EH (cell line): ENCODE results near the gene CORO2A.
A peak's percentile ranks its signal among the peaks of the same experiment; 100 is the strongest.
"Not testable (repeated sequence)": the region's sequence is repeated elsewhere in the genome, so short reads cannot be mapped to it uniquely, and the experiment has no call there.

Source experiments
- DNase-seq: peaks from one replicate; pipeline ENCODE4 v3.0.0-alpha.2; 2015; ENCODE audit warnings: low read depth

The CORO2A gene

DNA sequence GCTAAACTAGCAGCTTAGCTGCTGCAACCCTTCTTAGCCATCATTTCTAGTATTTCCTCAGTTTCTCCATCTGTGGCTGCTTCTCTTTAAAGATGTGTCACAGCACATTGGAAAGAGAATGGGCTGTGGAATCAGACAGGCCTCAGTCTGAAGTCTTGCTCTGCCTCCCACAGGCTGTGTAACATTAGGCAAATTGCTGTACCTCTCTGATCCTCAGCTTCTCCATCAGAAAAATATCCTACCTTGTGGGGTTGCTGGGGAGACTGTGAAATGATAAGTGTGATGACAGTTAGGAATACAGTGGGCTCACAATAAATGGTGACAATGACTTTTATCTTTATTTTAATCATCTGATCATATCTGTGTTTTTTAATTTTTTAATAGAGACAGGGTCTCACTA, 55.9 kb downstream of the CORO2A start:
- DNase-seq: no peak

DNA sequence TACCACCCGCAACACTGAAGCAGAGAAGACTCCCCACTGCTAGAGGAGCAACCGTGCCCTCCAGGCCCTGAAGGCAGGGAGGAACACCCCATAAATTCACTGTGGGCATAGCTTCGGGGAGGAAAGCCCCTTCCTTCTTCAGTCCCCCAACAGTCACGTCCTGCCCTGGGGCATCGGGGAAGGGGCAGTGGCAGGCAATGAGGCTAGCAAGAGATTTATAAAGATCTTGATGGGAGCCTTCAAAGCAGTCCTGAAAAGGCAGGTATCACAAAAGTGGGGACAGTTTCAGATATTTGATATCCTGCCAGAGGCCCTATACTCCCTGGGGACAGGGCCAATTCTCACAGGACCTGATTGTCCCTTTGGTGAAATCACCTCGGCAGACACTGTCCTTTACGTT, 56.5 kb downstream of the CORO2A start:
- no peak for DNase-seq

DNA sequence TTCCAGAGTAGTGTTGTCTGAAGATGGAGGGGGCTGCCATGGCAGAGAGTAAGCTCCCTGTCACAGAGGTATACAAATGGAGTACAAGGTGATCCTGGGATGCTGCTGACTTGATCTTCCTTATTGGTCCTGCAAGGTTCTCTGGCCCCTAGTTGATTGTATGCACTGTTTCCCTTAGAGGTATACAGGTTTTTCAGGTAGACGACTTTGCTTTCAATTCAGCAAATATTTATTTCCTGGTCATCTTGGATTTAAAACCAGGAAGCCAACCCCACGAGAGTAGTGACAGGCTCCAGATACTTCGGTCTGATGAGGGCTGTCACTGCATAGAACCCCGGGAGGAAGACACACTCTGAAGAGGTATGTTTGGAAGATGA, 56.9 kb downstream of the CORO2A start:
- DNase-seq: no peak

DNA sequence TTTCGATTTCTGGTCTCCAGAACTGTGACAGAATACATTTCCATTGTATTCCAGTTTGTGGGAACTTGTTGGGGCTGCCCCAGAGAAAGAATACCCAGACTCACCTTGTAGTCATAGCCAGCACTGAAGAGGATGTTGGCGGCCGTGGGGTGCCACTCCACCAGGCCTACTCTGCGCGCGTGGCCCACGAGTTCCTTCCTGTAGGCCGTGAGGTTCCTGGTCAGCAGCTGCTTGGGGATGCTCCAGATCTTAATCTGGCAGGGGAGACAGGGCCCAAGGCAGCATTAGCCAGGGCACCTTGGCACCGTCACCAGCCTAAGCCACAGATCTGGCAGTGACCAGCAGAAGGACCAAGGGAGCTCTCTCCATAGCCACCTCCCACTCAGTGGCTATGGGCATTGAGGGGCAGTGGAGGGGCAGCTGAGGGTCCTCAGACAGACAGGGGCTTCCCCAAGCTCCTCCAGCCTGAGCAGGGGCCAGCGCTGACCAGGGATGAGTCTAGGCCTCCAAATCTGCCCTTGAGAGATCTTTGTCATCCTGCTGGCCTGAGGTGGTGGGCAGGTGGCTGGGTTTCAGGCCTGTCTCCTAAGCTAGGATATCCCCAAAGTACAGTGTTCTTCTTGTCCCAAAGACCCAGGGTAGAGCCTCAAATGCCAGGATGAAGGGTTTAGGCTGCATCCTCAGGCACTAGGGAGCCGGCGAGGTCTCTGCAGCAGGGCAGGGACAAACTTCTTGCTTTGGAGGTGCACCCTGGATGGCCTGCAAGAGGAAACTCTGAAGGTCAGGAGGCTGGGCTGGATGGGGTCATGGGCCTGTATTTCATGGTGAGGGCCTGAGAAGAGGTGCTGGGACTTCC, 57.5 kb downstream of the CORO2A start:
- no peak for DNase-seq

DNA sequence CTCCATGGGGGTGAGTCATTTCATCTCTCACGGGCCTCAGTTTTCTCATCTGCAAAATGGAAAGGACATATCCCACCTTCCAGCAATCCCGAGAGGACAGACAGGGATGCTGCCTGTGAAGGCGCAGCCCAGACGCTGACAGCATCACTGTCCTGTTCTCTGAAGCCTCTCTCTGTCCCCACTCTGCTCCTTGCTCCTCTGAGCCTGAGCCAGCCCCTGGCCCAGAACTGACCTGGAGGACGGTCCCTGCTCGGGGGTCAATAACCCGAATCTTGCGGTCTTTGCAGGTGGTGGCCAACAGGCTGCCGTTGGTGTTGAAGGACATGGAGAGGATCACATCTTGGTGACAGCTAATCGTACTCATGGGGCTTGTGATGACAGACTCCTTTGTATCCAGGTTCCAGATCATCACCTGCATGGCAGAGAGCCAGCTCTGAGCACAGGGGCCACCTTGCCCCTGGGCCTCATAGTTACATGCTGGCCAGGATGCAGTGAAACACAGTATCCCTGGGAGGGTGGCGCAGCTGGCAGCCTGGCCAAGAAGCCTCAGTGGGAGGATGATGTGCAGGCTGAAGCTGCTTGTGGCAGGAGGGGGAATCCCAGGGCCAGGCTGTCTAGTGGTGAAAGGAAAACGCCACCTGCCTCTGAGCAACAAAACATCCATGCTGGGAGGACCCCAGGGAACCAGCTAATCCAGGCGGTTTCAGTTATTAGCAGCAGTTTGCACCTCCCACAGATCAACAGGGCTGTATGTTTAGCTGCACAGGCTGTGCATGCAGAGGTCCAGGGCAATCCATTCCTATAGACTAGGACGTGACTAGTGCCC, 59.4 kb downstream of the CORO2A start:
- no peak for DNase-seq

DNA sequence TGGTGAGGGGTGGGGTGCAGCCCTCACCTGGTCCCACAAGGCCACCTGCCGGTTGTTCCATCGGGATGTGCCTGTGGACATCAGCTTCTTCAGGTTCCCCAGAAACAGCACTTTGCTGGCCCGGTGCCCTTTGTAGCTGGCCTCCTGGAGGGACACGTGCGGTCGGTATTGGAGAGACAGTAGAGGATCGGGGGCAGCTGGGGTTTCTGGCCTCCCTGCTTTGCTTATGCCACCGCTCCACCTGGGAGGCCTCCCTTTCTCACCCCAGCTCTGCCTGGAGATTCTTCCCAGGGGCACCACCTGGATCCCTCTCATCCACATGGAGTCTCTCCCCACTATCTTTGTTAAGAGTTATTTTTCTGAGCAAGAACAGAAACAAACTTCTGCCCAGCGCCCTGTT, 60.3 kb downstream of the CORO2A start:
- DNase-seq: no peak

DNA sequence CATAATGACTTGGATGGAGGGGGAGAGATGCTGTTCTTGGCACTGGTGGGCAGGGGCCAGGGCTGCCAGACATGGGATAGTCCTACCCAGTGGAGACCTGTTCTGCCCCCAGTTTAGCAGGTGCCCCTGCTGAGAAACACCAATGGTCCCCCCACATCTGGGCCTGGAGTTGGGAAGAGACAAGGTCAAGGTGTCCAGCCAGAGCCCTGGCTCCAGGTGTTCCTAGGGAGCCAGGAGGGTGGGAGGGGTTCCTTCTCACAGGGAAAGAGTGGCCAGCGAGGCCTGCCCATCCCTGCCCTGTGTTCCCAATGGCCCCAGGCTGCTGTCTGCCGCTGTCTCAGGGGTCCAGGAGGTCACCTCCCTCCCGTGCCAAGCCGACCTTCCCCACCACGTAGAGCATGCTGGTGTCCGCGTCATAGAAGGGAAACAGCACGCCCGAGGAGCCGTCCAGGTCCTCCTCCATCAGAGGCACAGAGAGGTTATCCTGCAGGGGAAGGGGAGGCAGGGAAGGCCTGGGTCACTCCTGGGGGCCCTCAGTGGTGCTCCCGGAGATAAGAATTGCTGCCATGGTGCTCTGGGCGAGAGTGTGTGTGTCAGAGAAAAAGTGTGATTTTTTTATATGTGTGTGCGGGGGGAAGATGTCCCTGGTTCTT, 61.7 kb downstream of the CORO2A start:
- no peak for DNase-seq

DNA sequence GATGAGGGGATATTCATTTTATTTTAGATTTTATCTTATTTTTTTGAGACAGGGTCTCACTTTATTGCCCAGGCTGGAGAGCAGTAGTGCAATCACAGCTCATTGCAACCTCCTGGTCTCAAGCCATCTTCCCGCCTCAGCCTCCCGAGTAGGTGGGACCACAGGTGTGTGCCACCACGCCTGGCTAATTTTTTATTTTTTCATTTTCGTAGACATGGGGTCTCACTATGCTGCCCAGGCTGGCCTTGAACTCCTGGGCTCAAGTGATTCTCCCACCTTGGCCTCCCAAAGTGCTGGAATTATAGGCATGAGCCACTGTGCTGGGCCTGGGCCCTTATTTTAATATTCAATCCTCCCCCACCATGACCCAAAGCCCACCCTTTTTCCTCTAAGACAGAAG, 62.4 kb downstream of the CORO2A start:
- DNase-seq: not testable (repeated sequence)

DNA sequence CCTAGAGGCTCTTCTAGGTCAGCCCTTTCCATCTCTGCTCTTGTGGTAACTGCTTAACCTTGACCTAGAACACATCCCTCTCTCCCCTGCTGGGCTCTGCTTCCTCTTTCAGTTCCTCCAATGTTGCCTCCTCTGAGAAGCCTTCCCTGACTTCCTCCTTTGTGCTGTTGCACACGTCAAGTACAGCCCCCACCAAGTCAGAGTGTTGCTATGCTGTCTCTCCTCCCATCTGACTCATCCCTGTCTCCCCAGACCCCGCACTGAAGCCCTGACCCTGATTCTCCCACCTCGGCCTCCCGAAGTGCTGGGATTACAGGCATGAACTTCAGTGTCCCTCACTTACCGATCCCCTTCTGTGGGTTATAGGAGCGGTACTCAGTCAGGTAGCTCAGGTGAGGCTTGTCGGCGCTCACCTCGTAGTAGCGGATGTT, 63.0 kb downstream of the CORO2A start:
- peak; percentile 11 for DNase-seq

DNA sequence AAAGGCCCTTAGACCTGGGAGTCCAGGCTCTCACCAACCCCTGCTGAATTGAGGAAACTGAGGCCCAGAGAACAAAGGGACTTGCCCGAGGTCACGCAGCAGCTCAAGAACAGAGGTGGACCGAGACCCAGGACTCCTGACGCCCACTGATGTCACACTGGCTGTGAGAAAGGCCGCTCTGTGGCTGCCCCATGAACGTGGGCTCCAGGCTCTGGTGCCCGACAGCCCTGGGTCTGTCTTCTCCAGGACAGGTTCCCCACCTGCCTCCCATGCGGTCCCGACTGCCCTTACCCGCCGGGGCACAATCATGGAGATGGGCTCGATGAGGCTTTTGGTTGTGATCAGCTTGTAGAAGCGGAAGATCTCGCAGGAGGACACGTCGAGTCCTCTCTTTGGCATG, 64.1 kb downstream of the CORO2A start:
- no peak for DNase-seq

DNA sequence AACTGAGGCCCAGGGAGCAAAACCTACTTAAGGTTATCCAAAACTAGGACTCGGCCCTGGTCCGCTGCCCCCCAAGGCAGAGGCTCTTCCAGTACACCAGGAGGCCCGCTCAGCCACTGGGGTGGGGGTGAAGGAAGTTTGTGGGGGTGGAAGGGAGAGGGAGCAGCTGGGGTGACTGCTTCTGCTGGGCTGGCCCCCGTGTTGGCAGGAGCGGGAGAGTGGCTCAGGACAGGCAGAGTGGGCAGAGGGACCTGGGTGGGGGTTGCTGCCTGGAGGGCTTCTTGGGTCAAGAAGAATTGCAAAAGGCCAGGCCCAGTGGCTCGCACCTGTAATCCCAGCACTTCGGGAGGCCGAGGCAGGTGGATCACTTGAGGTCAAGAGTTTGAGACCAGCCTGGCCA, 65.2 kb downstream of the CORO2A start:
- no peak for DNase-seq

DNA sequence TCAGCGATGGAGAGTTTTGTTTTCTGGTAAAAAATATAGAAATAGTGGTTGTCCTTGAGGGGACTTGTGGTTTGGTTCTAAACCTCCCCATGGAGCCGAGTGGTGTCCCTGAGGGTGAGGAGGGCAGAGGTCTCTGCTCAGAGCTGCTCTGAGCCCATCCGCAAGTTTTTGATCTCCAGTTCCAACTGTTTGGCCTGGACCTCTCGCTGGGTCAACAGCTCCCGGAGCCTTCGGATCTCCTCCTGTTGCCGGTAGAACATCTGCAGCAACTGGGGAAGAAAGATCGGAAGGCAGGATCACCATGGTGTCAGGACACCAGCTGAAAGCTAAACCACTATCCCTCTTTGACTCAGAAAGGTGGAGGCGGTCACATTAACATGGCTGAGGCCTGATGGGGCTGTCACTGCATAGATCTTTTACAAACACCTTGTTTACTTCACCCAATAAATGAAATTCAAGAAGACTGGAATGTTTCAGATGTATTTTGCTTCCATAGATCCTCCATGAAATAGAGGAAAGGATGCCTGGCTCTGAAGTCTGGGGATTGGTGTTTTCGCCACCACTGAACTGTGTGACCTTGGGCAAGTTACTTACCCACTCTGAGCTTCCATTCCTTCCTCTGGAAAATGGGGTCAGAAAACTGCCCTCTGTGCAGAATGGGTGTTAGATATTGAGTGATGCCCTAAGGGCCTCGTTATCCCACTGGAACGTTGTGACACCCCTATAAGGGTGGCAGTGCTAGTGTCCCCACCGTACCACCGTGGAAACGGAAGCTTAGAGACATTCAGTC, 67.6 kb downstream of the CORO2A start:
- DNase-seq: no peak

DNA sequence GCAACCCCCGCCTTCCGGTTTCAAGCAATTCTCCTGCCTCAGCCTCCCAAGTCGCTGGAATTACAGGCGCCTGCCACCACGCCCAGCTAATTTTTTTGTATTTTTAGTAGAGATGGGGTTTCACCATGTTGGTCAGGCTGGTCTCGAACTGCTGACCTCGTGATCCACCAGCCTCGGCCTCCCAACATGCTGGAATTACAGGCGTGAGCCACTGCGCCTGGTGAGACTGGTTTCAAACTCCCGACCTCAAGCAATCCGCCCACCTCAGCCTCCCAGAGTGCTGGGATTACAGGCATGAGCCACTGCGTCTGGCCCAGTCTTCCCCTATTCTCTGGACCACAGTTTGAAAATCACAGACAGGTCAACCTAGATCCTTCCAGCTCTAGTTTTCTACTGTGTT, 68.3 kb downstream of the CORO2A start:
- DNase-seq: not testable (repeated sequence)

DNA sequence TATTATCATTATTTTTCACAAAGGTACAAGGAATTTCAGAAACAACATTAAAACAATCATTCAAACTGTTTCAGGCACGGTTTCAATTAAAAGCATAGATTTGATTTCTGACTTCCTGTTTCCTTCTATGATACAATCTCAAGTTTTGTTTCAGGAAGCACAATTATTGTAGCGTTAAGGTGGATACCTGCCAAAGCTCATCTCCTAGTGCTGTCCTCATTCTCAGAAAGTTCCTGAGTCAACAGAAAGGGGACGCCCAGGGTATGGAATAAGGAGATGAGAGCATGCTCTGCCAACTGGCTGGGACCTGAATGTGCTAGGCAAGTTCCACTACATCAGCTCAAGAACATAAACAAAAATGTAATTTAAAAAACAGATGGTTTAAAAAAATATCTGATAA, 71.4 kb downstream of the CORO2A start:
- peak; percentile 12 for DNase-seq

DNA sequence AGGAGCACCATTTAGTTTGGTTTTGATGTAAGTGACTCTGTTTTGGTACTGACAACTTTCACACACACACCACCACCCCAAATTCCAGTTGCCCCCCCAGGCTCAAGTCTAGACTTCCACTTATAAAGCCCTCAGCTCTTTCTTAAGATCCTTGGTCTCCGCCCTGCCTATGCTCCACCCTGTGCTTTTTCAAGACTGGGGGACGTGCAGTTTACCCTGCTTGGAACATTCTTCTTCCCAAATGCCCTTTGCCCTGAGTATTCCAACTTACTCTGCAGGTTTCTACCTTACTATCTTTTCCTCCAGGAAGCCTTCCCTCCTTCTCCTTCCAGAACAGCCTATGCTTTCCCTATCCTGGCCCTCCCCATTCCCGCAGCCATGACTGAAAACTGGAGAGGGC, 72.0 kb downstream of the CORO2A start:
- DNase-seq: no peak

DNA sequence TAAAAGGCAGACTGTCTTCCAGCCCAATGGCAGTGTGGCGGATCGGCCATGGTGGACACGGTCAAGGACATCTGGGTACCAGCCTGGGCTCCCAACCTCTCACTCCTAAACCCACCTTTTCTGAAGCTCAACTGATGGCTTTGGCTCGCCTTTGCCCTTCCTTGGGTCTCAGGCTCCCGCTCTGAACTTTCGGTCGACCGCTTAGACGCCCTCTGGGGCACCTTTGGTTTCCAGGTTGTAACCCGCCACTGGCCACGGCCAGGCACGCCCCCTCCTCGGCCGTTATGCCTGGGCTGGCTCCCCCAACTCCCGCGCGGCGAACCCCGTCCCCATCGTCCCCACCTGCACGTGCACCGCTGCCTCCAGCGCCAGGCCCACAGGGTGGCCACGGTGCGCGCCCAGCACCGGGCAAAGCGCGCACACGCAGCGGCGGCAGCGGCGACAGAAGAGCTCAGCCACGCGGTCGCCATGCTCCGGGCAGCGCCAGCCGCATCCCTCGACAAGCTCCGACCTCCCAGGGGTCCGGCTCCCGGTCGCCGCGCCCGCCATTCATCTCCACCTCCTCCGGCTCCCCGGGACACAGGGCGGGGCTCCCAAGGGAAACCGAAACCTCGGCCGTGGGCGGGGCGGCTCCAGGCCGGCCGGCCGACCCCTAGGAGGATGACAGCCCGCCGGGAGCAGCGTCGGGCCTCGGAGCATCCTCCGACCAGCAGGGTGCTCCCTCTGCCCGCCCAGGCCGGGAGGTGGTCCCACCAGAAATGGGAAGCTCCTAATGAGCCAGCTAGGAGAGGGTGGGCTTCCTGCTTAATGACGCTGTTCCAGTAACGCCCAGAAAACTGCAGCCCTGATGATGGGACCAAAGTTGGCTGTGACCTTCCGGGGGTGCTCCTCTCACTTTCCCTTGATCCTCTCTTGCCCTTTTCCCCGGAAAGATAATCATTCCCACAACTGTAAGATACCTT, 73.5 kb downstream of the CORO2A start, which contains the start of gene TRIM14:
TRIM14 (minus strand) TSS at position 583 of the 962 bp plus-strand sequence; CDS start at position 549, 34 bp downstream.
- peak; percentile 80 for DNase-seq

DNA sequence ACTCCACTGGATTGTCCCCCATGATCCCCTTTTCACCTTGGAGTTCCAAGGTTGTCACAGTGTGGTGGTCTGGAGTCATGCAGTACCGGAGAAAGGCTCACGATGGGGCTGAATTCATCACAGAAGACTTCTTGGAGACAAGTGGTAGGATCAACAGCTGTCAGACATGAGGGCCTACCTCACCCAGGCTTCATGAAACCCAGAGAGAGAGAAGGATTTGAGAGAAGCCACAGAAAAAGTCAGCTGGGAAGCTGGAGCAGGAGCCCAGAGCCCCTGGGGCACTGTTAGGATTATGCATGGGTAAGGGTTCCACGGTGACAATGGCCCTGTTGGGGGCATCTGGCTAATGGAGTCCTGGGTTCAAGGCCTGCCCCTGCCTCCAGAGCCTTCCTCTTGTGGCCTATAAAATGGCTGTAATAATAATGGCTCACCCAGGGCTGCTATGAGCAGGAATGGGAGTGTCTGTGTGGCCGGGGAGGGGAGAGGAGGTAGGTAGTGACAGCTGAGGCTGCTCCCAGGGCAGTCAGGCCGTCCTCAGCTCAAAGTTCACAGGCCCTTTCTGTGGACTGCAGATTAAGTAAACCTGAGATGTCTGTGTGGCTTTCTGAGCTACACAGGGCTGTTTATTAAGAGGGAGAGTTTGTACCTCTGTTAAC, 74.3 kb downstream of the CORO2A start:
- peak; percentile 48 for DNase-seq

DNA sequence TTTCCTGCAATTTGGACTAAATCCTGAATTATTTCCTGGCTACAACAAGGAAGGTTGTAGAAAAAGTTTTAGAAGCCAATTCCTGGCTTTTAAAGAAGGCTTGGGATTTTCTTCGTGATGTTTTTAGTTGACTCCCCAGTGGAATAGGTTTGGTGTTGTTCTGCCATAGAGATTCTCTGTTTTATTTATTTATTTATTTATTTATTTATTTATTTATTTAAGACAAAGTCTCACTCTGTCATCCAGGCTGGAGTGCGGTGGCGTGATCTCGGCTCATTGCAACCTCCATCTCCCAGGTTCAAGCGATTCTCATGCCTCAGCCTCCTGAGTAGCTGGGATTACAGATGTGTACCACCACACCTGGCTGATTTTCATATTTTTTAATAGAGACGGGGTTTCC, 75.3 kb downstream of the CORO2A start:
- not testable (repeated sequence) for DNase-seq

DNA sequence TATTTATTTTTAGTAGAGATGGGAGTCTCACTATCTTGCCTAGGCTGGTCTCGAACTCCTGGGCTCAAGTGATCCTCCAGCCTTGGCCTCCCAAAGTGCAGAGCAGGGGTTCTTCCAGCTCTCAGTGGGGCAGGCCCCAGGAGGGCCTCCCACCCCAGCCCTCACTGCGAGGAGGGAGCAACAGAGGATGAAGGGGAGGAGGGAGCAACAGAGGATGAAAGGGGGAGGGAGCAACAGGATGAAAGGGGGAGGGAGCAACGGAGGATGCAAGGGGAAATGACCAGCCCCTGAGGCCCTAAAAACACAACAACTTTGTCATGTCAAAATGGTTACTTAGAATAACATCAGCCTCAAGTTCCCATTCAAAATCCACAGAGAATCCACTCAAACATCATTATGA, 83.4 kb downstream of the CORO2A start:
- no peak for DNase-seq

DNA sequence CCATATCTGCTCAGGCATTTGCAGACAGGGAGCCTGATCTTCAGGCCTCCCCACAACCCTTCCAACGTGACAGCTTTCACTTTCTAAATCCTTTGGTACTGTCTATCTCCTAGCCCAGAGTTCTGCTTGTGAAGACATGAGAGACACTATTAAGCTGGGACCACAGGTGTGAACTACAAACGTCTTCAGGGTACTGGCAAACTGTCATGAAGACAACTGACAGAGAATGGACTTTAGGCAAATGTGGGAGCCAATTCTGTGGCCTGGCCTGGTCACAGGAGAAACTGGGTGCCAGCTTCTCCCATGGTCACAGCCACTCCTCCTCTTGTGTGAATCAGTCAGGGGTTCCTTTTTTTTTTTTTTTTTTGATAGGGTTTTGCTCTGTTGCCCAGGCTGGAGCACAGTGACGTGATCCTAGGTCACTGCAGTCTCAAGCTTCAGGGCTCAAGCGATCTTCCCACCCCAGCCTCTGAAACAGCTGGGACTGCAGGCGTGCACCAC, 83.9 kb downstream of the CORO2A start:
- no peak for DNase-seq
